OCI-LY7 (cell line): ENCODE results near the gene CAPN14. TPM values are rescaled to one million over a fixed set of nuclear protein-coding genes. Genes with fewer than 3 reads are reported as not detected.

Source experiments
- BruUV-seq: library from RNA; stranded (reverse); fragments of 400-500 nt; replicated peaks from 2 replicates; lab custom pipeline; 2021; lab: Mats Ljungman, UMichigan
- CTCF ChIA-PET: fragments of 300-600 bp; sonication (Branson Sonifier 250); formaldehyde crosslinking; loops from one replicate; lab custom pipeline; 2022; ENCODE audit warnings: antibody characterized with exemption; ENCODE audit not compliant: unreplicated experiment; lab: Charles Lee
- POLR2A ChIA-PET: fragments of 300-600 bp; sonication (Branson Sonifier 250); formaldehyde crosslinking; loops from one replicate; lab custom pipeline; 2022; ENCODE audit warnings: antibody characterized with exemption; lab: Charles Lee
- DNase-seq: peaks from one replicate; pipeline ENCODE4 v3.0.0-alpha.2; 2015; ENCODE audit warnings: low spot score
- H2AFZ ChIP-seq: fragments of 200-600 bp; sonication (generic), shearing (Covaris generic); 2 replicates; pipeline ENCODE4 v1.6.1; 2014; ENCODE audit warnings: mild to moderate bottlenecking, antibody characterized with exemption, low read length, moderate library complexity
- H3K27ac ChIP-seq: fragments of 200-600 bp; sonication (generic); 2 replicates; pipeline ENCODE4 v1.5.1; 2014; ENCODE audit warnings: mixed run types, low read depth, mild to moderate bottlenecking, moderate library complexity, low read length, inconsistent platforms; ENCODE audit not compliant: poor library complexity, severe bottlenecking
- H3K36me3 ChIP-seq: fragments of 200-600 bp; sonication (generic); 2 replicates; pipeline ENCODE4 v1.6.1; 2014; ENCODE audit warnings: mild to moderate bottlenecking, antibody characterized with exemption, low read length, moderate library complexity, mixed read lengths; ENCODE audit not compliant: insufficient read depth
- H3K4me1 ChIP-seq: fragments of 200-600 bp; sonication (generic); 2 replicates; pipeline ENCODE4 v1.5.1; 2014; ENCODE audit warnings: mild to moderate bottlenecking, low read length; ENCODE audit not compliant: insufficient read depth, poor library complexity, severe bottlenecking
- H3K4me2 ChIP-seq: fragments of 200-600 bp; sonication (generic); 2 replicates; pipeline ENCODE4 v1.6.1; 2014; ENCODE audit warnings: mild to moderate bottlenecking, low read length
- H3K4me3 ChIP-seq: fragments of 200-600 bp; sonication (generic); 2 replicates; pipeline ENCODE4 v1.5.1; 2014; ENCODE audit warnings: mild to moderate bottlenecking, low read depth, low read length; ENCODE audit not compliant: poor library complexity, severe bottlenecking
- H3K79me2 ChIP-seq: fragments of 200-600 bp; sonication (generic); 2 replicates; pipeline ENCODE4 v1.6.1; 2016; ENCODE audit warnings: low read depth, mild to moderate bottlenecking, low read length, moderate library complexity, mixed read lengths; ENCODE audit not compliant: insufficient read depth
- H3K9me2 ChIP-seq: fragments of 200-600 bp; sonication (generic); 2 replicates; pipeline ENCODE4 v1.6.1; 2016; ENCODE audit warnings: mild to moderate bottlenecking, low read length, mixed read lengths; ENCODE audit not compliant: insufficient read depth
- H3K9me3 ChIP-seq: fragments of 200-600 bp; sonication (generic); 2 replicates; pipeline ENCODE4 v1.6.1; 2014; ENCODE audit warnings: mild to moderate bottlenecking, mixed run types, low read length, mixed read lengths
- H4K20me1 ChIP-seq: fragments of 200-600 bp; sonication (generic); 2 replicates; pipeline ENCODE4 v1.6.1; 2014; ENCODE audit warnings: mild to moderate bottlenecking, antibody characterized with exemption, low read length, moderate library complexity, mixed read lengths; ENCODE audit not compliant: insufficient read depth
- EZH2phosphoT487 ChIP-seq: fragments of 200-600 bp; sonication (generic); IDR thresholded peaks from 2 replicates; pipeline ENCODE4 v1.6.1; 2018; ENCODE audit warnings: low read depth, borderline replicate concordance, mild to moderate bottlenecking, mixed run types, antibody characterized with exemption, low read length, moderate library complexity, mixed read lengths
- intact Hi-C: fragments of 100-400 bp; cut with micrococcal nuclease; formaldehyde crosslinking; loops from one replicate; pipeline ENCODE4 v1.10.0; 2022; ENCODE audit not compliant: unreplicated experiment
- total RNA-seq, 2 experiments: library from RNA; depleted of rRNA in 1 of 2; stranded (reverse); fragments of >200 nt in 1 of 2; shearing (Covaris generic) in 1 of 2; gene quantifications; 2 replicates each; pipeline ENCODE4 v1.2.3, GENCODE V29; 2014 to 2022
- TF ChIP-seq, protein P1 (sequence below): fragments of 200-600 bp; sonication (generic); conservative IDR thresholded peaks from 2 replicates; pipeline ENCODE4 v1.5.1; 2014; ENCODE audit warnings: mild to moderate bottlenecking, antibody characterized with exemption, low read length, moderate library complexity, mixed read lengths

The CAPN14 gene
- total RNA-seq, 2 experiments from 2014 or later: 1.4 to 4.0 TPM

DNA sequence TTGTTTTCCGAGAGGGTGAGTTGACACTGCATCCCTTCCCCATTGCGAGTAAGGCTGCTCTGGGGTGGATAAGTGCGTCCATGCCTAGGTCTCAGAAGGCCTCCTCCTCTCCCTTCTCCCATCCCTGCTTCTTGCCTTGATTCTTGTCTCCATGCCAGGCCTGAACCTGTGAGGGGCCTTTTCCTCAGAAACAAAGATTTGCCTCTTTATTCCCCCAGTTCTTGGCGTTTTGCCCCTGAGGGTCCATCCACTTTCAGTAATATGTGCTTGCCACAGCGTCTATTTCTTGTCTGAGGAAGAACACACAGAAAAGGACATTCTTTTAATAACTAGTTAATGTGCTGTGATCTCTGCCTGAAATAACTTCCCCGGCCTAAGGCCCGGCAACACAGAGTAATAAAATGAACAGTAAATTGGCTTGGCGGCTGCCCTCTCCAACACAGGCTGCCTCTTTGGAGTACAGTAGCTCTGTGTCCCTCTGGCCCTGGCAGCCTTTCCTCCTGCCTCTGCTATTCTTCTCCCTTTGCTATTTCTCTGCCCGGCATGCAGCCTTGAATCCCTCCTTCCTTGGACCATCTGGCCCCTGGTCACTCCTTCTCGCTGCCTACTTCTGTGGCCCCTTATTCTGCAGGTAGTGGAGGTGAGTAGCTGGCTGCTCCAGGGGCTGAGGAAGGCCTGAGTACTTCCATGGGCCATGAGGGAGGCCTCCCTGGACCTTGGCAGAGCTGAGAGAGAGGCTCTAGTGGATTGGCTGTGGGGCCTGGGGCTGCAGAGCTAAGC, 21.0 kb upstream of the CAPN14 start:
- intact Hi-C loops: no loop called here
- TF ChIP-seq EZH2phosphoT487: no peak
- TF ChIP-seq, protein P1, sequence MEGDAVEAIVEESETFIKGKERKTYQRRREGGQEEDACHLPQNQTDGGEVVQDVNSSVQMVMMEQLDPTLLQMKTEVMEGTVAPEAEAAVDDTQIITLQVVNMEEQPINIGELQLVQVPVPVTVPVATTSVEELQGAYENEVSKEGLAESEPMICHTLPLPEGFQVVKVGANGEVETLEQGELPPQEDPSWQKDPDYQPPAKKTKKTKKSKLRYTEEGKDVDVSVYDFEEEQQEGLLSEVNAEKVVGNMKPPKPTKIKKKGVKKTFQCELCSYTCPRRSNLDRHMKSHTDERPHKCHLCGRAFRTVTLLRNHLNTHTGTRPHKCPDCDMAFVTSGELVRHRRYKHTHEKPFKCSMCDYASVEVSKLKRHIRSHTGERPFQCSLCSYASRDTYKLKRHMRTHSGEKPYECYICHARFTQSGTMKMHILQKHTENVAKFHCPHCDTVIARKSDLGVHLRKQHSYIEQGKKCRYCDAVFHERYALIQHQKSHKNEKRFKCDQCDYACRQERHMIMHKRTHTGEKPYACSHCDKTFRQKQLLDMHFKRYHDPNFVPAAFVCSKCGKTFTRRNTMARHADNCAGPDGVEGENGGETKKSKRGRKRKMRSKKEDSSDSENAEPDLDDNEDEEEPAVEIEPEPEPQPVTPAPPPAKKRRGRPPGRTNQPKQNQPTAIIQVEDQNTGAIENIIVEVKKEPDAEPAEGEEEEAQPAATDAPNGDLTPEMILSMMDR: no peak
- Histone ChIP-seq H3K79me2 (no peaks in the 10 kb centered on the region), H3K27ac (no peak overlapping the region), H3K4me3 (no peak overlapping the region), H3K4me1 (peaks cover 47% of the 10 kb centered on the region), H3K4me2 (no peak overlapping the region), H3K9me2 (no peaks in the 10 kb centered on the region), H4K20me1 (no peaks in the 10 kb centered on the region), H2AFZ (no peak overlapping the region), H3K36me3 (no peaks in the 10 kb centered on the region), H3K9me3 (no peaks in the 10 kb centered on the region)
- CTCF ChIA-PET: no interaction called here
- DNase-seq: no peak
- BruUV-seq: no TSS peak
- POLR2A ChIA-PET: interaction anchor here (0.6 kb wide), 1 partner anchor 978 kb away, joined by 3 read pairs; no protein-coding TSS in a partner anchor

DNA sequence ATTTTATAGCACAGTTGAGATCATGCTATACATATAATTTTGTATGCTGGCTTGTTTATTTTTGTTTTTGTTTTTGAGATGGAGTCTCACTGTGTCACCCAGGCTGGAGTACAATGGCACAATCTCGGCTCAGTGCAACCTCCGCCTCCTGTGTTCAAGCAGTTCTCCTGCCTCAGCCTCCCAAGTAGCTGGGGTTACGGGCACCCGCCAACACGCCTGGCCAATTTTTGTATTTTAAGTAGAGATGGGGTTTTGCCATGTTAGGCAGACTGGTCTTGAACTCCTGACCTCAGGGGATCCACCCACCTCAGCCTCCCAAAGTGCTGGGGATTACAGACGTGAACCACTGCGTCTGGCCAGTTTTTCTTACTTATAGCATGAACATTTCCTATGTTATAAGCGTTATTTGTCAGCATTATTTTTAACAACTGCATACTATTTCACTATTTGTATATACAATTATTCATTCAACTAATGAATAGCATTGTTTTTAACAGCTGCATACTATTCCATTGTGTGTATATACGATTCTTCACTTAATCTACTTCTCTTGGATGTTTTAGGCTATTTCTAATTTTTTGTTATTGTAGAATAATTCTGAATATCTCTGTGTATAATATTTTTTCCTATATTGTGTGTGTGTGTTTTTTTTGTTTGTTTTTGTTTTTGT, 20.2 kb upstream of the CAPN14 start:
- Histone ChIP-seq H2AFZ (no peak overlapping the region), H3K4me2 (no peak overlapping the region), H3K4me3 (no peak overlapping the region), H3K27ac (no peak overlapping the region), H3K4me1 (peaks cover 52% of the 10 kb centered on the region), H4K20me1 (no peaks in the 10 kb centered on the region), H3K9me2 (no peaks in the 10 kb centered on the region), H3K9me3 (no peaks in the 10 kb centered on the region), H3K36me3 (no peaks in the 10 kb centered on the region), H3K79me2 (no peaks in the 10 kb centered on the region)
- intact Hi-C loops: no loop called here
- TF ChIP-seq, protein P1: no peak
- TF ChIP-seq EZH2phosphoT487: no peak
- ChIA-PET POLR2A (interaction anchor here (0.8 to 1.4 kb wide), 3 partner anchors 15 to 19 kb away, joined by 3 to 4 read pairs (median 3); no protein-coding TSS in a partner anchor), CTCF (no interaction called here)
- TSS peak; percentile 28 for BruUV-seq
- no peak for DNase-seq
